A549 (cell line): ENCODE results near the gene HUNK. TPM values are rescaled to one million over a fixed set of nuclear protein-coding genes. Genes with fewer than 3 reads are reported as not detected.

Experiments used
- ATAC-seq, 2 experiments: fragments of 200-7000 bp in 1 of 2; fragments of >200 bp in 1 of 2; cut with Nextera tagmentation in 1 of 2; cut with Tn5 transposase in 1 of 2; 3 replicates each; pipeline versions ENCODE4 v1.8.0 to v1.9.1; 2018 to 2020; ENCODE audit warnings: mild to moderate bottlenecking in 1 of 2, moderate library complexity in 1 of 2
- CTCF ChIA-PET: fragments of 300-600 bp; sonication (Branson Sonifier 250); formaldehyde crosslinking; extraction: SDS; loops from one replicate; lab custom pipeline; 2021; ENCODE audit warnings: antibody characterized with exemption, inconsistent platforms; lab: Yijun Ruan, JAX
- POLR2A ChIA-PET: fragments of 350-600 bp; formaldehyde crosslinking; extraction: SDS; loops from one replicate; lab custom pipeline; 2021; ENCODE audit warnings: antibody characterized with exemption, inconsistent platforms; lab: Yijun Ruan, JAX
- DNase-seq, 2 experiments: peaks; one replicate each; pipeline versions ENCODE4 v3.0.0 to v3.0.0-alpha.2; 2011 to 2016; ENCODE audit warnings: low read depth in 1 of 2, low spot score in 1 of 2
- FAIRE-seq: peaks from 2 replicates; lab custom pipeline; 2011; peaks lifted over from hg19 to GRCh38; lab: Jason Lieb, UNC
- H3K27ac ChIP-seq, 2 experiments: fragments of >200 bp; sonication (Bioruptor Twin); formaldehyde crosslinking; 3 replicates each; pipeline ENCODE4 v1.5.1; 2016 to 2017
- H3K4me1 ChIP-seq: fragments of >200 bp; sonication (Bioruptor Twin); formaldehyde crosslinking; 3 replicates; pipeline ENCODE4 v1.6.1; 2016
- H3K4me2 ChIP-seq: fragments of >200 bp; sonication (Bioruptor Twin); formaldehyde crosslinking; 3 replicates; pipeline ENCODE4 v1.6.1; 2016
- H3K4me3 ChIP-seq: fragments of >200 bp; sonication (Bioruptor Twin); formaldehyde crosslinking; 3 replicates; pipeline ENCODE4 v1.5.1; 2016
- H3K9me3 ChIP-seq: fragments of >200 bp; sonication (Bioruptor Twin); formaldehyde crosslinking; 3 replicates; pipeline ENCODE4 v1.6.1; 2016
- ATOH8 ChIP-seq: fragments of 250-450 bp; sonication (Bioruptor Pico); IDR thresholded peaks from 2 replicates; pipeline ENCODE4 v1.5.0; 2020; ENCODE audit warnings: low read depth, mild to moderate bottlenecking, moderate library complexity
- CEBPB ChIP-seq, 2 experiments: fragments of >200 bp in 1 of 2; sonication (Bioruptor Twin) in 1 of 2; formaldehyde crosslinking in 1 of 2; IDR thresholded peaks; 2 replicates each; pipeline ENCODE4 v1.6.1; 2012 to 2016
- CHD2 ChIP-seq: fragments of 150-350 bp; IDR thresholded peaks from 2 replicates; pipeline ENCODE4 v1.6.1; 2014; ENCODE audit warnings: low read length; ENCODE audit not compliant: partially characterized antibody
- EHMT2 ChIP-seq: fragments of 200-600 bp; sonication (generic); IDR thresholded peaks from 2 replicates; pipeline ENCODE4 v1.6.1; 2016; ENCODE audit warnings: antibody characterized with exemption, low read depth, mild to moderate bottlenecking, moderate library complexity
- ELK1 ChIP-seq: fragments of 150-350 bp; IDR thresholded peaks from 2 replicates; pipeline ENCODE4 v1.6.1; 2014; ENCODE audit warnings: low read depth, mild to moderate bottlenecking, low read length
- FOSL2 ChIP-seq, 2 experiments: fragments of 450-650 bp in 1 of 2; fragments of >200 bp in 1 of 2; sonication (Bioruptor Twin) in 1 of 2; formaldehyde crosslinking; IDR thresholded peaks; 2 replicates each; pipeline versions ENCODE4 v1.5.0 to v1.6.1; 2016 to 2020; ENCODE audit warnings: mild to moderate bottlenecking in 1 of 2, moderate library complexity in 1 of 2
- GATA3 ChIP-seq: IDR thresholded peaks from 2 replicates; pipeline ENCODE4 v1.6.1; 2012; ENCODE audit warnings: borderline replicate concordance
- JUNB ChIP-seq: fragments of >200 bp; sonication (Bioruptor Twin); formaldehyde crosslinking; IDR thresholded peaks from 2 replicates; pipeline ENCODE4 v1.6.1; 2016
- KDM5A ChIP-seq: fragments of 200-600 bp; sonication (generic); IDR thresholded peaks from 2 replicates; pipeline ENCODE4 v1.6.1; 2016; ENCODE audit warnings: antibody characterized with exemption, mild to moderate bottlenecking
- MYC ChIP-seq: IDR thresholded peaks from 2 replicates; pipeline ENCODE4 v1.6.1; 2012; ENCODE audit warnings: mild to moderate bottlenecking, inconsistent platforms, low read length, improper control_type of control experiment, borderline replicate concordance
- NFE2L2 ChIP-seq: fragments of 150-350 bp; conservative IDR thresholded peaks from 2 replicates; pipeline ENCODE4 v1.6.1; 2014; ENCODE audit warnings: low read length
- NR3C1 ChIP-seq: fragments of >200 bp; sonication (Bioruptor Twin); formaldehyde crosslinking; IDR thresholded peaks from 3 replicates; pipeline ENCODE4 v1.6.1; 2017
- PHF8 ChIP-seq: fragments of 200-600 bp; sonication (generic); IDR thresholded peaks from 2 replicates; pipeline ENCODE4 v1.6.1; 2016; ENCODE audit warnings: low read depth, mild to moderate bottlenecking, antibody characterized with exemption, moderate library complexity, borderline replicate concordance
- POLR2A ChIP-seq: IDR thresholded peaks from 2 replicates; pipeline ENCODE4 v1.6.1; 2012; ENCODE audit warnings: mild to moderate bottlenecking, low read length
- POLR2AphosphoS2 ChIP-seq: conservative IDR thresholded peaks from 2 replicates; pipeline ENCODE4 v1.6.1; 2012; ENCODE audit warnings: low read length, improper control_type of control experiment, inconsistent platforms
- RARB ChIP-seq: fragments of 250-450 bp; sonication (Bioruptor Pico); IDR thresholded peaks from 2 replicates; pipeline ENCODE4 v1.8.0; 2021; ENCODE audit warnings: mild to moderate bottlenecking, moderate library complexity
- RCOR1 ChIP-seq: fragments of 150-350 bp; IDR thresholded peaks from 2 replicates; pipeline ENCODE4 v1.6.1; 2014; ENCODE audit warnings: antibody characterized with exemption, low read length, low read depth
- RFX5 ChIP-seq: fragments of 450-650 bp; IDR thresholded peaks from 2 replicates; pipeline ENCODE4 v1.7.1; 2014; ENCODE audit warnings: antibody characterized with exemption, mild to moderate bottlenecking, moderate library complexity
- RNF2 ChIP-seq: fragments of 200-600 bp; sonication (generic); IDR thresholded peaks from 2 replicates; pipeline ENCODE4 v1.6.1; 2016; ENCODE audit warnings: low read depth, mild to moderate bottlenecking, antibody characterized with exemption, moderate library complexity, borderline replicate concordance
- SMC3 ChIP-seq: fragments of >200 bp; sonication (Bioruptor Twin); formaldehyde crosslinking; IDR thresholded peaks from 3 replicates; pipeline ENCODE4 v1.6.1; 2018; ENCODE audit warnings: inconsistent platforms
- SREBF2 ChIP-seq: fragments of 450-650 bp; IDR thresholded peaks from 2 replicates; pipeline ENCODE4 v1.6.1; 2014; ENCODE audit warnings: mild to moderate bottlenecking, moderate library complexity
- TFCP2L1 ChIP-seq: fragments of 250-450 bp; sonication (Bioruptor Pico); IDR thresholded peaks from 2 replicates; pipeline ENCODE4 v1.5.0; 2021; ENCODE audit warnings: mild to moderate bottlenecking
- ZFP36 ChIP-seq: fragments of 450-650 bp; IDR thresholded peaks from 2 replicates; pipeline ENCODE4 v1.6.1; 2014; ENCODE audit warnings: borderline replicate concordance; ENCODE audit not compliant: partially characterized antibody
- ZSCAN20 ChIP-seq: fragments of 250-450 bp; sonication (Bioruptor Pico); IDR thresholded peaks from 2 replicates; pipeline ENCODE4 v1.8.0; 2022; ENCODE audit warnings: mild to moderate bottlenecking, moderate library complexity
- WGBS: methylation state at CpG from one replicate; pipeline ENCODE4 v1.1.6; 2017; ENCODE audit errors: missing lambda C conversion rate; 5-methylcytosine and 5-hydroxymethylcytosine counted together
- polyA plus RNA-seq, 4 experiments: library from polyadenylated mRNA; depleted of rRNA in 3 of 4; stranded (reverse); fragments of >200 nt; fragmentation: RNase III in 1 of 4; extraction: RNeasy Plus Mini Kit Qiagen cat#74134 plus additional on column Dnase treatment in 1 of 4; gene quantifications; 2 replicates in 3 of 4; 3 replicates in 1 of 4; pipeline ENCODE4 v1.2.3, GENCODE V29; 2011 to 2017
- TF ChIP-seq, protein P1 (sequence below): fragments of 250-450 bp; sonication (Bioruptor Pico); IDR thresholded peaks from 2 replicates; pipeline ENCODE4 v1.5.0; 2021; ENCODE audit warnings: mild to moderate bottlenecking, moderate library complexity, borderline replicate concordance

Gene HUNK
- polyA plus RNA-seq, 2 of the 4 experiments (the other 2 are of a cell fraction) = 0.44 to 0.52 TPM

DNA sequence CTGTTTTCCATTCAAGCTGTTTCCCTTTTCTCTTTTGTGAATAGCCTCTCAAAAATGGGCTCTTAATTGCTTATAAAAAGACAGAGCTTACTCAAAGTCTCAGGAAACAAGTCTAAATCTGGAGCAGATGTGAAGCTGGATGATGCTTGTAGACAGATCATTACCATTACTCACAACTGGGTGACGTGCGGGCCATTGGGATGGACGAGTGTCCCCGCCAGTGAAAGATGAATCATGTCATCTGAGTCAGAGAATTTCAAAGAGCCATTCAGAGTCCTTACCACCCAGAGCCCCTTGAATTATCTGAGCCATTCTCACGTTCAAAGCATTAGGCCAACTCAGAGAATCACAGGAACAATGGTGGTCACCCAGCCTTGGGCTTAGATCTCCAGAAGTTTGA is 134.6 kb downstream of the HUNK start (continued):
- TF ChIP-seq ELK1 = no peak
- TF ChIP-seq CEBPB (IDR thresholded peaks at IDR 0.05) = no peak
- 0 out of 2 replicates have a peak, but pooled peaks have one; percentile 18 for TF ChIP-seq JUNB
- TF ChIP-seq ATOH8 (CRISPR knock-in tag) = no peak

DNA sequence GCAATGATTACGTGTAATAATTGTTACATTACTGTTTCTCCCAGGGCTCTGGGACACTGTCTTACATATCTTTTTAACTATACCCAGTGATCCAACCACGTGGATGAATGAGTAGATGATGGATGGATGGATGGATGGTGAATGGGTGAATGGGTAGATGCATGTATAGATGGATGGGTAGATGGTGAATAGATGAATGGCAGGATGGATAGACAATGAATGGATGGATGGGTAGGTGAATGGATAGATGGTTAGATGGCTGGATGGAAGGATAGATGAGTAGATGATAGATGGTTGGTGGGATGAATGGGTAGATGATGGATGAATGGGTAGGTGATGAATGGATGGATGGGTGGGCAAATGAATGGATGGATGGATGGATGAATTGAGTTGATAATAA is 135.9 kb downstream of the HUNK start:
- POLR2A ChIA-PET = no interaction called here
- H3K9me3 ChIP-seq = no peaks in the 10 kb centered on the region
- no peaks in the 10 kb centered on the region for H3K4me1 ChIP-seq
- DNase-seq = no peak
- H3K4me3 ChIP-seq = no peak overlapping the region
- CTCF ChIA-PET = no interaction called here
- ATAC-seq = no peak
- H3K4me2 ChIP-seq = no peak overlapping the region
- TF ChIP-seq SMC3 (no peak), SREBF2 (no peak), RARB (no peak), ZFP36 (no peak), ZSCAN20 (CRISPR knock-in tag) (no peak)
- TF ChIP-seq, all 56 proteins: peak for 0
- H3K27ac ChIP-seq = no peak overlapping the region
- FAIRE-seq = no peak
- 27% methylated on average over 2 of the region's 2 CpGs for WGBS

GRCh38 chr21:32009263-32009662 is 136.4 kb downstream of the HUNK start:
- CTCF ChIA-PET = no interaction called here
- POLR2A ChIA-PET = no interaction called here

DNA sequence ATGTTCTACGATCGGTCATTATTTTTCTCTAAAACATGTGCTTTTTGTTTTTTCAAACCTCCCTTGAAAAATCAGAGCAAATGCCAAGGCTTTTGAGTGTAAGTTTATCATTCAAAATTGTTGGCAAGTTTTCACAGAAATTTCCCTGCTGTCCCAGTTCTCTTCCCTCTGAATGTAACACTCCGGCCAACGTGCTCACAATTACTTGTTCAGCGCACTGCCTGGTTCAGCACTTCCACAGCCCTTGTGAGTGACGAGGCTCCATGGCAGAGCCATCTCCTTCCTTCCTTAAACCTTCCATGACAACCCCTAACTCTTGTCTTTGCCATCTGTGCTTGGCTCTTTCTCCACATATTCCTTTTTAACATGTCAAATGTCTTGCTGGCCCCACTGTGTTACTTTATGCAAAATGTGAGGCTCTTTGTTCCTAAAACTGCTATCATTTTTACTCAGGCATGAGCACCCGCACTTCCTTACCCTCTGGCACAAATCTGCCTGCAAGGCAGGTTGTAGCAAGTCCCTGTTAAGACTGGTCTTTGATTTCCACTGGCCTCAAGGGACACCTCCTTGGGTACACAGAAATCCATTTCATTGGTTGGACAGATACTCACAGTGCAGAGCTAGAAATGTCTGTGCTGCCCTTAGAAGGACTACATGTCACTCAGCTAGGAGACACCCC is 142.8 kb downstream of the HUNK start:
- Histone ChIP-seq H3K4me2 (no peak overlapping the region), H3K4me1 (no peaks in the 10 kb centered on the region), H3K9me3 (no peaks in the 10 kb centered on the region), H3K4me3 (no peak overlapping the region), H3K27ac (no peak overlapping the region)
- ATAC-seq (no peak), FAIRE-seq (no peak), DNase-seq (no peak)
- TF ChIP-seq GATA3 = no peak
- POLR2A ChIA-PET = no interaction called here
- 53% methylated on average over 7 of the region's 7 CpGs for WGBS
- CTCF ChIA-PET = no interaction called here

More at GRCh38 chr21:32009263-32009662, 136.4 kb downstream of the HUNK start:
- no peak overlapping the region for H3K4me3 ChIP-seq
- no peak overlapping the region for H3K4me2 ChIP-seq
- no peak overlapping the region for H3K27ac ChIP-seq
- no peak for ATAC-seq
- FAIRE-seq = no peak
- 78% methylated on average over 3 of the region's 3 CpGs for WGBS
- H3K4me1 ChIP-seq = no peaks in the 10 kb centered on the region
- H3K9me3 ChIP-seq = no peaks in the 10 kb centered on the region
- TF ChIP-seq PHF8 = no peak
- no peak for TF ChIP-seq POLR2AphosphoS2
- no peak for TF ChIP-seq POLR2A
- no peak for TF ChIP-seq NFE2L2
- no peak for DNase-seq

DNA sequence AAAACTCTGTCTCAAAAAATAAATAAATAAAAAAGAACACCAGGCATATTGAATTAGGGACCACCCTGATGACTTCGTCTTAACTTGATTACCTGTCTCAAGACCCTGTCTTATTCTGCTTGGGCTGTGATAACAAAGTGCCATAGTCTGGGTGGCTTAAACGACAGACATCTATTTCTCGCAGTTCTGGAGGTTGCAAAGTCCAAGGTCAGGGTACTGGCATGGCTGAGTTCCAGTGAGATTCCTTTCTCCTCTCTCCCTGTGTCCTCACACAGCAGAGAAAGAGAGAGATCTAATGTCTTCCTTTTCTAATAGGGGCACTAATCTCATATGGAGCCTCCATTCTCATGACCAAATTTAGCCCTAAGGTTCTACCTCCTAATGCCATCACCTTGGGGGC is 145.6 kb downstream of the HUNK start:
- FAIRE-seq = no peak
- CTCF ChIA-PET = no interaction called here

More for the DNA sequence above, 145.6 kb downstream of the HUNK start:
- POLR2A ChIA-PET = no interaction called here
- 43% methylated on average over 3 of the region's 3 CpGs for WGBS
- DNase-seq (no peak), ATAC-seq (no peak)
- Histone ChIP-seq H3K4me2 (no peak overlapping the region), H3K9me3 (no peaks in the 10 kb centered on the region), H3K27ac (no peak overlapping the region), H3K4me3 (no peak overlapping the region), H3K4me1 (no peaks in the 10 kb centered on the region)
- no peak for TF ChIP-seq RNF2
- no peak for TF ChIP-seq EHMT2
- no peak for TF ChIP-seq RFX5
- TF ChIP-seq, protein P1, sequence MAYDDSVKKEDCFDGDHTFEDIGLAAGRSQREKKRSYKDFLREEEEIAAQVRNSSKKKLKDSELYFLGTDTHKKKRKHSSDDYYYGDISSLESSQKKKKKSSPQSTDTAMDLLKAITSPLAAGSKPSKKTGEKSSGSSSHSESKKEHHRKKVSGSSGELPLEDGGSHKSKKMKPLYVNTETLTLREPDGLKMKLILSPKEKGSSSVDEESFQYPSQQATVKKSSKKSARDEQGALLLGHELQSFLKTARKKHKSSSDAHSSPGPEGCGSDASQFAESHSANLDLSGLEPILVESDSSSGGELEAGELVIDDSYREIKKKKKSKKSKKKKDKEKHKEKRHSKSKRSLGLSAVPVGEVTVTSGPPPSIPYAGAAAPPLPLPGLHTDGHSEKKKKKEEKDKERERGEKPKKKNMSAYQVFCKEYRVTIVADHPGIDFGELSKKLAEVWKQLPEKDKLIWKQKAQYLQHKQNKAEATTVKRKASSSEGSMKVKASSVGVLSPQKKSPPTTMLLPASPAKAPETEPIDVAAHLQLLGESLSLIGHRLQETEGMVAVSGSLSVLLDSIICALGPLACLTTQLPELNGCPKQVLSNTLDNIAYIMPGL (CRISPR knock-in tag) = no peak
- TF ChIP-seq MYC = no peak
- TF ChIP-seq TFCP2L1 (CRISPR knock-in tag) = no peak
- no peak for TF ChIP-seq FOSL2 (IDR thresholded peaks at IDR 0.05)
- no peak for TF ChIP-seq FOSL2 (CRISPR knock-in tag; IDR thresholded peaks at IDR 0.05)
- no peak for TF ChIP-seq NR3C1
- TF ChIP-seq CHD2 = no peak
- TF ChIP-seq SREBF2 = no peak
- no peak for TF ChIP-seq KDM5A
- no peak for TF ChIP-seq RCOR1
- no peak for TF ChIP-seq ZSCAN20 (CRISPR knock-in tag)
- no peak for TF ChIP-seq RARB
- no peak for TF ChIP-seq GATA3
